Posterior vena cava (tissue), 2 donors: ENCODE measurements around the gene MGMT. TPM values are rescaled to one million over a fixed set of nuclear protein-coding genes. Genes with fewer than 3 reads are reported as not detected.

Source experiments
- DNase-seq: peaks from one replicate; pipeline ENCODE4 v3.0.0-alpha.2; 2020; ENCODE audit warnings: low spot score
- intact Hi-C, 2 donors: fragments of 100-400 bp; cut with DNase I; formaldehyde crosslinking; loops; one replicate each; pipeline versions ENCODE4 v1.14.1 to v1.14.2; 2022 to 2023
- total RNA-seq, 2 donors: library from RNA; stranded (reverse); fragmentation: NEBNext Ultra II Directional; extraction: Animal tissue kit (Norgen Biotek cat#: 25700); gene quantifications; one replicate each; pipeline ENCODE4 v1.2.1, GENCODE V29; 2021
- donor health status: DM: yes; HTN: yes; CAD: no.
- donor health status: DM: yes; HTN: yes; CAD: no.

The MGMT gene
- total RNA-seq, 2 donors from 2014 or later: 8.2 to 17.6 TPM

- DNase-seq: no peak
- intact Hi-C loops: no loop called here
Measured at GRCh38 chr10:129812398-129812797, 345.4 kb downstream of the MGMT start.

GRCh38 chr10:129814681-129815646, 347.9 kb downstream of the MGMT start:
- intact Hi-C loops: no loop called here
- DNase-seq: no peak

GRCh38 chr10:129815898-129816655, 349.0 kb downstream of the MGMT start:
- DNase-seq: no peak
- intact Hi-C loops: no loop called here

- intact Hi-C loops: no loop called here
Measured at GRCh38 chr10:129816656-129817045, 349.6 kb downstream of the MGMT start.

More at GRCh38 chr10:129816656-129817045, 349.6 kb downstream of the MGMT start:
- no peak for DNase-seq
